Suppressor macrophage treated with lipopolysaccharide for 1 hour (primary cell): ENCODE measurements around the gene KCNJ3.
"Not testable (repeated sequence)": the region's sequence is repeated elsewhere in the genome, so short reads cannot be mapped to it uniquely, and the experiment has no call there.

ENCODE experiments used
- DNase-seq, 3 donors: peaks; one replicate each; pipeline ENCODE4 v3.0.0-alpha.2; 2020 to 2022

Gene KCNJ3

GRCh38 chr2:154850532-154850931, 152.0 kb downstream of the KCNJ3 start:
- no peak for DNase-seq

DNA sequence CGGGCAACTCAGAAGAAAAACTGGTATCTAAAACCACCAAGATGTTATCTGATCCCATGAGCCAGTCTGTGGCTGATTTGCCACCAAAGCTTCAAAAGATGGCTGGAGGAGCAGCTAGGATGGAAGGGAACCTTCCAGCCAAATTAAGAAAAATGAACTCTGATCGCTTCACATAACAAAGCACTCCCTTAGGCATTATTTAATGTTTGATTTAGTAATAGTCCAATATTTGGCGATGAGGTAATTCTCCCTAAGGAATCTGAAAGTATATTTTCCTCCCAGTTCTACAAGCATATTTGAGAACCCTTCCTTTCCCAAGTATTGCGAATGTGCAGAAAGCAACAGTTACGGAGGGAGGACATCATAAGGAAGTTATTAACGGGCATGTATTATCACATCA, 156.6 kb downstream of the KCNJ3 start:
- no peak for DNase-seq

DNA sequence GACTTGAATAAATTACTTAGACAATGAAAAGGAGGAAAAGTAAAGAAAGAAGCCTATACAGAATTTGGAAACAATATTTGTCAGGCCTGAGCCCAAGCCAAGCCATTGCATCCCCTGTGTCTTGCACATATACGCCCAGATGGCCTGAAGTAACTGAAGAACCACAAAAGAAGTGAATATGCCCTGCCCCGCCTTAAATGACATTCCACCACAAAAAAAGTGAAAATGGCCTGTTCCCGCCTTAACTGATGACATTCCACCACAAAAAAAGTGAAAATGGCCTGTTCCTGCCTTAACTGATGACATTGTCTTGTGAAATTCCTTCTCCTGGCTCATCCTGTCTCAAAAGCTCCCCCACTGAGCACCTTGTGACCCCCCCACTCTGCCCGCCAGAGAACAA, 168.7 kb downstream of the KCNJ3 start:
- DNase-seq = not testable (repeated sequence)

GRCh38 chr2:154875999-154876398, 177.5 kb downstream of the KCNJ3 start:
- no peak for DNase-seq

DNA sequence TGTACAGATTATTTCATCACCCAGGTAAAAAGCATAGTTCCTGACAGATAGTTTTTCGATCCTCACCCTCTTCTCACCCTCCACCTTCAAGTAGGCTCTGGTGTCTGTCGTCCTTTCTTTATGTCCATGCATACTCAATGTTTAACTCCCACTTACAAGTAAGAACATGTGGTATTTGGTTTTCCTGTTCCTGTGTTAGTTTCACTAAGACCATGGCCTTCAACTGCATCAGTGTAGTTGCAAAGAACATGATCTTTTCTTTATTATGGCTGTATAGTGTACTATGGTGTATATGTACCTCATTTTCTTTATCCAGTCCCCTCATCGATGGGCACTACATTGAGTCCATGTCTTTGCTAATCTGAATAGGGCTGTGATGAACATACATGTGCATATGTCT, 184.2 kb downstream of the KCNJ3 start:
- DNase-seq = no peak

DNA sequence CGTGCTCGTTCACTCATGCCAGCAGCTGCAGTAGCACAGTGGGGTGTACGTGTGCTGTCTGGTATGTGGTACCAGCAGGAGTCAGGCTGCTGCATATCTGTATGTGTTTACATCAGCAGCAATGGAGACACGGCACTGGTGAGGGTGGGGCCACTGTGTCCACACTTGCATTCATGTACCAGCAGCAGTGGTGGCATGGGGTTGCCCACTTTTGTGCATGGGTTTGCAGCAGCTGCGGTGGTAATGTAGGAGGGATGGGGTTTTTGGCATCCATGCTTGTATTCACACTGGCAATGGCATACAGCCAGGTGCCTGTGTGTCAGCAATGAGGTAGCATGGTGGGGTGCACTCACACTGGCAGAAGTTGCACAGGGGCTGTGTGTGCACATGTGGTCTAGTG, 187.8 kb downstream of the KCNJ3 start:
- DNase-seq = no peak

DNA sequence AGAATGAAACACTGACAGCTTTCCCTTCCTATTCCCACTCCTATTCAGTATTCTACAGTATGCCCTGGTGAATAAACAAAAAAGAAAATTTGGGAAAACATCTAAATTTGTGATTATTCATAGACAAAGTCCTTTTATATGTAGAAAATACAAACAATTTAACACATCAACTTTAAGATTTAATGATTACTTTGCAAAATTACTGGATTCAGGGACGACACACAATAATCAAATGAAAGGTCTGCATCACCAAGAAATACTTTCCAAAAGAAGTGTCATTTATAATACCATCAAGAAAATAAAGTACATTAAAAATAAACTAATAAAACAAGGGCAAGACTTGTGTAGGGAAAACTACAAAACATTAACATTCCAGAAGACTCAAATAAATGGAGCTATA, 199.8 kb downstream of the KCNJ3 start:
- DNase-seq = no peak

DNA sequence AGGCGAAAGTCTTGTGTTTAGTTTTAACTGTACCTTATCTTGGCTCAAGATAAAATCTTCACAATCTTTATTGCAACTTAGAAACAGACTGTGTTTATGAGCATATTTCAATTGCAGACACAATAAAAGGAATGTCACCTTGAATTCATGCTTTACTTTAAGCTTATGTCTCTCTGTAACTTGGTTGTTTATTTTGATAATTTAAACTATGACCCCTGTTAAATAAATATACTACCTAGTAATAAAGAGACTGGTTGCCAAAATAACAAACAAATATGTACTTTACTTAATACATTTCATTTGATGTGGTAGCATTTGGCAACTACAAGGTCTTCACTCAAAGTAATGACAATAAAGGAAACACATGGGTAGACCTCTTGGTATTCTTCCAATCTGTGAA, 202.6 kb downstream of the KCNJ3 start:
- no peak for DNase-seq
